Activated naive CD4-positive, alpha-beta T cell (primary cell): ENCODE measurements around the gene DCC.

Experiments
- DNase-seq, 4 experiments: peaks; one replicate each; lab custom pipeline; 2025; lab: John Stamatoyannopoulos, UW

Gene DCC, protein sequence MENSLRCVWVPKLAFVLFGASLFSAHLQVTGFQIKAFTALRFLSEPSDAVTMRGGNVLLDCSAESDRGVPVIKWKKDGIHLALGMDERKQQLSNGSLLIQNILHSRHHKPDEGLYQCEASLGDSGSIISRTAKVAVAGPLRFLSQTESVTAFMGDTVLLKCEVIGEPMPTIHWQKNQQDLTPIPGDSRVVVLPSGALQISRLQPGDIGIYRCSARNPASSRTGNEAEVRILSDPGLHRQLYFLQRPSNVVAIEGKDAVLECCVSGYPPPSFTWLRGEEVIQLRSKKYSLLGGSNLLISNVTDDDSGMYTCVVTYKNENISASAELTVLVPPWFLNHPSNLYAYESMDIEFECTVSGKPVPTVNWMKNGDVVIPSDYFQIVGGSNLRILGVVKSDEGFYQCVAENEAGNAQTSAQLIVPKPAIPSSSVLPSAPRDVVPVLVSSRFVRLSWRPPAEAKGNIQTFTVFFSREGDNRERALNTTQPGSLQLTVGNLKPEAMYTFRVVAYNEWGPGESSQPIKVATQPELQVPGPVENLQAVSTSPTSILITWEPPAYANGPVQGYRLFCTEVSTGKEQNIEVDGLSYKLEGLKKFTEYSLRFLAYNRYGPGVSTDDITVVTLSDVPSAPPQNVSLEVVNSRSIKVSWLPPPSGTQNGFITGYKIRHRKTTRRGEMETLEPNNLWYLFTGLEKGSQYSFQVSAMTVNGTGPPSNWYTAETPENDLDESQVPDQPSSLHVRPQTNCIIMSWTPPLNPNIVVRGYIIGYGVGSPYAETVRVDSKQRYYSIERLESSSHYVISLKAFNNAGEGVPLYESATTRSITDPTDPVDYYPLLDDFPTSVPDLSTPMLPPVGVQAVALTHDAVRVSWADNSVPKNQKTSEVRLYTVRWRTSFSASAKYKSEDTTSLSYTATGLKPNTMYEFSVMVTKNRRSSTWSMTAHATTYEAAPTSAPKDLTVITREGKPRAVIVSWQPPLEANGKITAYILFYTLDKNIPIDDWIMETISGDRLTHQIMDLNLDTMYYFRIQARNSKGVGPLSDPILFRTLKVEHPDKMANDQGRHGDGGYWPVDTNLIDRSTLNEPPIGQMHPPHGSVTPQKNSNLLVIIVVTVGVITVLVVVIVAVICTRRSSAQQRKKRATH (N-terminal part only)

DNA sequence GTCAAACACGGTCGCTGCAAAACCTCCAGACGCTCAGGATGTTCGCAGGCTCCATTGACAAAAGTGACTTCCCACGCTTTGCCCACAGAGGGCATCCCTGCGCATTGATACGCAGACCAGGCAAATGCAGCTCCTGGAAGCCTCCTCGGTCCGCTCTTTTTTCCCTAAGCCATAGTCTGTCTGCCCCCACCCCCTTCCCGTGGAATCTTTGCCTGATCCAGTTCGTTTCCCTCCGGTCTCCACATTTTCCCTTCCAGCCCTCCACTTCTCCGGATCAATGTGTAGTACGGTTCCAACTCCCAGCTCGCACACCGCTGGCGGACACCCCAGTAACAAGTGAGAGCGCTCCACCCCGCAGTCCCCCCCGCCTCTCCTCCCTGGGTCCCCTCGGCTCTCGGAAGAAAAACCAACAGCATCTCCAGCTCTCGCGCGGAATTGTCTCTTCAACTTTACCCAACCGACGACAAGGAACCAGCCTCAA, at the start of gene DCC:
Gene DCC (plus strand): TSS at position 307 of the 481 bp plus-strand sequence. CDS start 591 bp downstream, outside the sequence.
- DNase-seq = no peak

DNA sequence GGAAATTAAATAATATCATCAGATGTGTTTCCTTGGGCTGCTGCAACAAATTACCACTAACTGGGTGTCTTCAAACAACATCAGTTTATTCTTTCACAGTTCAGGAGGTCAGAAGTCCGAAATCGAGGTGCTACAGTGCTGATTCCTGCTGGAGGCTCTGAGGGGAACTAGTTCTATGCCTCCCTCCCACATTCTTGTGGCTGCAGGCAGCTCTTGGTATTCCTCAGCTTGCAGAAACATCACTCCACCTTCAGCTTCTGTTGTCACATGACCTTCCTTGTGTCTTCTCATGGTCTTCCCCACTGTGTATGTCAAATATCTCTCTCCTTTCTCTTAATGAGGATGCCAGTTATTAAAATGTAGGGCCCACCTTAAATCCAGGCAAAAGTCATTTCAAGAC, 29.3 kb upstream of the DCC start:
- DNase-seq = no peak

DNA sequence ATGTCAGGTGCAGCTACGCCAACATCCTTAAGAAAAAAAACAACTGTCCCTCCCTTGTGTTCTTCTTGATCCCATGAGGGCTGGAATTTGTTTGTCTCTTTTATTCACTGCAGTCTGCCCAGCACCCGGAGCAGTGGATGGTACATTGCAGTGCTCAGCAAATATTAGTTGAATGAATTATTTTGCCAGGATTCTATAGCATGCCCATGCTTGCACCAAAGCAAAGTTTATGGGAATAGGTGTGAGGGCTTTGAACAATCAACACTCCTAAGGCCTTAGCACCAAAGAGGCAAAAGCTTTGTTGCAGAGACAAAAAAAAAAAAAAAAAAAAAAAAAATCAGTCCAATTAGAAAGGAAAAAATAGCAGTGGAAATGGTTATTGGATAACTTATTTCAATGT, 28.7 kb upstream of the DCC start:
- no peak for DNase-seq

DNA sequence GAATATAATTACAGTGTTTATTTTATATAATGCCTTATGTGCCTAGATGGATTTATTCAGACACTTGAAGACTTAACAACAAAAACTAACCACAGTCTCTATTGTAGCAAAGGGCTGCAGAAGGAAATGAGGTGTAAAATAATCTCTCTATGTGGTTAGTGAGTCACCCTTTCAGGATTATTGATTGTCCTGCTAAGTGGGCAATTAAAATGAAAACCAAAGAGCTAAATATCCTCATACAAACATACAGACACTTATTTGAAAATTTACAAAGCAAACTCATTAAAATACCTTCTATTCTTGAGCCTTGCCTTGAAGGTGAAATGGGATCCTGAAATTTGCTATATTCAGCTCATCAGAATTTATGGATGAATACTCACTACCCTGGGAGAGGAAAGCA, 27.7 kb upstream of the DCC start:
- DNase-seq = no peak

DNA sequence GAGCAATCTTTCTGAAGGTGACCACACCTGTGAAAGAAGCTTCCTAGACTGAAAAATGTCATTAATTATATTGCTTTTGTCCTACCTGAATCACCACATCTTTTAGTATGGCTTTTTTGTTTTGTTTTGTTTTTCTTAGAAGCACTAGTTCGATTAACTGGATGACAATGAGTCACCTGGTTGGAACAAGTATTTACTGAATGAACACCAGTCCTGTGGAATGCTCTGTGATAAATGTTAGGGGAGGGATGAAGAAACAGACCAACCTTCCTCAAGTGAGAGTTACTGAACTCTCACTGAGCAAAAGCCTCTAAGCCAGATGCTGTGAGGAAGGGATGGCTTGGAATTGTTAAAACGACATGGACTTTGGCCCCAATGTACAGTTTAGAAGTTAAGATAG, 26.8 kb upstream of the DCC start:
- DNase-seq = no peak

DNA sequence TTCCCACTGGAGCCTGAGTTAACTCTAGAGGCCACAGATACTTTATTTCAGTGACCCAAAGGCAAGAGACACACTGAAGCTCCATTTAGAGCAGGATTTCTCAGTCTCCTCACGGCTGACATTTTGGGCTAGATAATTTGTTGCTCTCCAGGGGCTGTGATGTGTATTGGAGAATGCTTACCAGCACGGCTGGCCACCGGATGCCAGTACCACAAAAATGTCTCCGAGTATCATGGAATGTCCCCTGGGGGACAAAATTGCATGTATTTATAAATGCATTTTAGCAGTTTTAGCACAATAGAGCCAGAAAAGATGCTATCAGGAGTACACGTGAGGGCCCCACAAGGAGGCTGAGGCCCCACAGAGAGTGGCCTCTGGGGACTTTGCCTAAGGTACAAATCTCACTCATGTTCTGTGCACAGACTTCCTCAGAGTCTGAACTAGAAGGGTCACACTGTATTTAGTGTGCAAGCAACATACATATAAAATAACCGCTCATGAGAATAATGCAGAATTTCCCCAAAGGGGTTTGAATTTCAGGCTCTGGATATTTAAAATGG, 20.5 kb upstream of the DCC start:
- no peak for DNase-seq

DNA sequence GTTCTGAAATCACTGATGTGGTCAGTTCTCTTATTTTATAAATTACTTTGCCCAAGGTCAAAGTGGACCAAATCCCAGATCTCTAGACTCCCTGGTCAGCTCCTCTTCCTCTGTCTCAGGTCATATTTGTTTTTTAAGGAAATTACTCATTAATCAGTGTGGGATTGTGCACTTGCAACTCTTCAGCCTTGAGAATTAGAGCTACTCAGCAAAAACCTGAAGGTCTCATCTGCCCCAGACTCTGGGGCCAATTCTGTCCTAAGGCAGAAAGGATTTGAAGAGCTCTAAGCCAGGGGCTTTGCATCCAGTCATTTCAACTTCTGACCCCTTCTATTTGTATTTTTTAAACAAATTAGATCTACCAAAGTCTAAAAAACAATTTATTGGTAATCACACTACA, 17.7 kb upstream of the DCC start:
- no peak for DNase-seq

DNA sequence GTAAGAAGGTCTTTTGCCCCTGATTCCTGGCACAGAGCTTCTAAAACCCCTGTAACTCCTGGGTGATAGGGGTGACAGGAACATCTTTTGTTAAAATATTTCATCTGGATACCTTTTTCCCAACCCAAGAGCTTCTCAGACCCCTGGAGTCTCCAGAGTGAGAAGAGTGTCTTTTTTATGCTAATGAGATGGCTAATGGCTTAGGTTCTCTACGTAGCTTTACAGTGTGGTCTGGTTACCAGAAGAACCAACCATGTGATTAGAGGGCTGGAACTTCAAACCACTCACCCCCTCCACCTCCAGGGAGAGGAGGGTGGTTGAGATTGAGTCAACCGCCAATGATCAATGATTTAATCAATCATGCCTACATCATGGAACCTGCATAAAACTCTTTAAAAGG, 16.2 kb upstream of the DCC start:
- DNase-seq = no peak

DNA sequence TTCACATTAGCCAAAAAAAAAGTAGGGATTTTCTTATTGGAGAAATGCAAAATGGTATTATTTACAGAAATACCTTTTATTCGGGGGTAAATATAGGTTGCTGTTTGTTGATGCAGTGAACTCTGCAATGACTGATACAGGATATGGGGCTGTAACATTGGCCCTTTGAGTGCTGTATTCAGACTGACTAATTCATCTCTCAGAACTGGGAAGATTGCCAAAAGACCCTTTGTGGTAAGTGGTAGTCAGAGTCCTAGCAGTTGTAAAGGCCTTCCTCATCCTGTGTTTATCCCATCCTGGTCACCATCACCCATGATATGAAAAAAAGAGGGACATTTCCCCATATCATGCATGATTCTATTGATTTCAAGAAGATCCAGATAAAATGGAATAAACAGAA, 14.0 kb upstream of the DCC start:
- DNase-seq = no peak

DNA sequence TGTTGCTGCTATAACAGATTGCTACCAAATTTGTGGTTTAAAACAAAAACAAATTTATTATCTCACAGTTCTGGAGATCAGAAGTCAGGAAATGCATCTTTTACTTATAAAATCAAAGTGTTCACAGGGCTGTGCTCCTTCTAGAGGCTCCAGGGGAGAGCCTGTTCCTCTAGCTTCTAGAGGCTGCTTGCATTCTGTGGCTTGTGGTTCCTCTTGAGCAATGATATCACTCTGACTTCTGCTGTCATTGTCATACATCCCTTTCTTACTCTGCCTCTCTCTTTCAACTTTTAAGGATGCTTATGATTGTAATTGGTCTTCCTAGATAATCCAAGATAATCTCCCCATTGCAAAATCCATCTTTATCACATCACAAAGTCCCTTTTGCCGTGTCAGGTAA, 6.1 kb upstream of the DCC start:
- DNase-seq = no peak

DNA sequence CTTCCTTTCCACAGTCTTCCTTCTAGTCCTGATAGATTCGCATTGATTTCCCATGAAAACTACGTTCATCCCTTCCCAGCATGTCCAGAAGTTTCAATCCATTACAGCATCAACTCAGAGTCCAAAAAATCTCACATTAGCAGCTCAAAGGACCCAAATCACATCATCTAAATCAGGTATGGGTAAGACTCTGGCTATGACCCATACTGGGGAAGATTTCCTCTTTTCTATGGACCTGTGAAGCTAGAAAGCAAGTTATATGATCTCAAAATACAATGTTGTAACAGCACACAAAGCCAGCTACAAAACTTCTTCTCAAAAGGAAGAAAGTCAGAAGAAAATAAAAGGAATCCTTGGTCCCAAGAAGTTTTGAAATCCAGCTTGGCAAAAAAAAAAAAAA, 5.7 kb upstream of the DCC start:
- DNase-seq = no peak

DNA sequence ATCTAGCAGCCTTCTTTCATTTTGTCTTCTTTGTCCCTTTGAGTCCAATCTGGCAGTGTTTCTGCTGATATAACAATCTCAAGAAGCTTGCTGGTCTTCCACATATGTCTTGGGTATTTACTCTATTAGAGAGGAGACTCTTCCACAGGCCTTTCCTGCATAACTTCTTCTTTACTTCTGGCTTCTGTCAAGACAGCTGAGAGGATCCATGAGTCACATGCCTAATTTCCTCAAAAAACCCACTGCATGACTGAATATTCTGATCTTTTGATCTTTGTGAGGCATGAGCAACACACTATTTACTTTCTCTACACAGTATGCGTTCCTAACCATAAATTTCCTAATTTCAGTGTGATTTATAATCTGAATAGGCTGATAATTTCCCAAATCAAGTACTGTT, 5.1 kb upstream of the DCC start:
- no peak for DNase-seq

DNA sequence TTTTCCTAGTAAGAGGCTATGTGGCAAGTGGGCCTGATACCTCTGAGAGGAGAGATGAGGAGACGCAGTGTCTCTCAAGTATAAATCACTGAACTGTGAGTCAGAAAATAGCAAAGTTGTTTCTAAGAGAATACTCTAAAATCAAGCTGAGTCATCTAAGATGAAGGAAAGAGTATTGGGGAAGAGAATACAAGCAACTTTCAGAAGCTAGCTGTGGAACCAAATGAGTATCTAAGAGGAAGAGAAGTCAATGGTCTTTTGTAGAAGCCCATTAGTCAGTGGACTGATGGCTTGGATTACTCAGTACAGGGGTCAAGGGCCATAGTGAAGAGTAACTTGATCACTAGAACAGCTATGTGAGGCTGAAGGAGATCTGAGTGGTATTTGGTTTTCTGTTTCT, 2.7 kb upstream of the DCC start:
- no peak for DNase-seq

DNA sequence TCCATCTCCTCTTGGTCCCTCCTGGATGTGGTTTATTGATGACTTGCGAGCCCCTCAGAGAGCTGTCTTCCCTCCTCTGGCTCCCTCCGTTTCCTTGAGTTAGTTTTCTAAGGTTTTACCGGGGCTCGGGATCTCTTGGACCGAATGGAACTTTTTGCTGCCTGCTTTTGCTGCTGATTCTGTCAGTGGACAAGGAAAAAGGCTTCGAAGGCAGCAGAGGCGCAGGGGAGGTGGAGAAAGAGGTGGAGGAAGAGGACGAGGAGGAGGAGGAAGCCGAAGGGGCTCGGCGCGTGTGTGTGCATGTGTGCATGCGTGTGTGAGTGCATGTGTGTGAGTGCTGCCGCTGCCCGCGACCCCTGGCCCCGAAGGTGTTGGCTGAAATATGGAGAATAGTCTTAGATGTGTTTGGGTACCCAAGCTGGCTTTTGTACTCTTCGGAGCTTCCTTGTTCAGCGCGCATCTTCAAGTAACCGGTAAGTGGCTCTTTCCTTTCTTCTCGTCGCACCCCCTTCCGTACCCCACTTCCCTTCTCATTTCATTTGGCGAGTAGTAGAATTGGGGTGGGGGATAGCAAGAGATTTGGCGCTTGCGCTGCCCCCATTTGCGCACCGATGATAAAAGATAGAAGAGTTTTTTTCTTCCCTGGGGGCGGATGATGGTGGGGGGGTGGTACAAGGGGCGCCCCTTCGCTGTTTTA, 557 bp downstream of the DCC start:
- no peak for DNase-seq

DNA sequence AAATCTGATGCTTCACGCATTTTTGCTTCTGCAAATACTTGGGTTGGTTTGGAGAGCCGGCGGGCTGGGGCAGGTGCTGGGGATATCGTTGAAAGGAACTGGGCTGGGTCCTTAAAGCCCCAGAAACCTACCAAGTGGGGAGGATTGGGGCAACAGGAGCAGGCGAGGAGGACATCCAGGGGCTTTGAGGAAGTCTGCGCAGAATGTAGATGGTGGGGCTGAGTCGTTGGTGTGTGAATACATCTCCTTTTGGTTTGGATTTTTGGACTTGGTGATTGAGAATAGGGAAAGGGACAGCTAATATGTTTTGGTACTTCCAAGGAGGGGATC, 1.1 kb downstream of the DCC start:
- DNase-seq = no peak

DNA sequence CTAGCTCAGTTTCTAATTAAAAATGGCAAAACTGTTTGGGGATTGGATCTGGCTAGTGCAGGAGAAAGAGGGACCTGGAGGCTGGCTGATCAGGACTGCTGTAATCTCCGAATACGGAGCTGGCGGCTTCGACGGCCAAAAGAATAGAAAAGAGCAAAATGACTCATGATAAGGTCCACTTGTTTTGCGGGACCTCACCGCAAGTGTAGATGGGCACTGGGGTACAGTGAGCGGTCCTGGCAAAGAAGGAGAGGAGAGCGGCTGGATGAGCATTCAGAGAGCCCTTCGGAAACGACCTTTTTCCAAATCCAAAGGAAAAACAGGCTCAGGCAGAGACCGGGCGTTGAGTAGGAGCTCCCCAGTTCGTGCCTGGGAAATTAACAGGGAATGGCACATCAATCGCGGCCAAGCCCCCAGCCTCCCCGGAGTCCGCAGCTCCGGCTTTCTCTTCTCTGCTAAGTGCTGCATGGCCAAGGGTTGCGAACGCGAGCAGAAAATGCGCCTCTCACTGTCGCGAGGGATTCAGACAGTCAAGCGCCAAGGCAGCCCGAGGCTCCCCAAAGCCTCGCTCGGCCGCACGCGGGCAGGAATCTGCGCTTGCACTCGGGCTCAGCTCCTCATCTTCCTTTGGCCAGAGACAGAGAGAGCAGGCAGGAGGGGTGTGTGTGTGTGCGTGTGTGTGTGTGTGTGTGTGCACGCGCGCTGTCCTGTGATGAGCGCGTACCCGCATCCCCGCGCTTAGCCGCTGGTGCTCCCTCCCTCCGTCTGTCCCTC, 1.8 kb downstream of the DCC start:
- no peak for DNase-seq

DNA sequence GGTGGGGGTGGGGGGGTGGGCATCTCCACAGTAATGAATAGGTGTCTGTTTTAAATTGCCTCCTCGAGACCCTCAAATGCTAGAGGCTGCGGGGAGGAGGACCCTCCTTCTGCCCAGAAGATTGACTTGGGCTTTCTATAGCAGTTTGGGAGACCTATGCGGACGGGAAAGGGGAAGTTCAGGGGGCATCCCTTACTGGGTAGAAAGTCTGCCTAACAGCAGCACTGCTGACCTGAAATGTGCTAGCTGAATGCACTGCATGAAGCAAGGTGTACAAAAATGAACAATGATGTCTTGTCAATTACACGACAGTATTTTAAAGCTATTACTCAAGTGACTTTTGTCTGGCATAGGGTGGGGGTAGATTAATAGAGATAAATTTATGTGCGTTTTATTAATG, 2.5 kb downstream of the DCC start:
- no peak for DNase-seq

DNA sequence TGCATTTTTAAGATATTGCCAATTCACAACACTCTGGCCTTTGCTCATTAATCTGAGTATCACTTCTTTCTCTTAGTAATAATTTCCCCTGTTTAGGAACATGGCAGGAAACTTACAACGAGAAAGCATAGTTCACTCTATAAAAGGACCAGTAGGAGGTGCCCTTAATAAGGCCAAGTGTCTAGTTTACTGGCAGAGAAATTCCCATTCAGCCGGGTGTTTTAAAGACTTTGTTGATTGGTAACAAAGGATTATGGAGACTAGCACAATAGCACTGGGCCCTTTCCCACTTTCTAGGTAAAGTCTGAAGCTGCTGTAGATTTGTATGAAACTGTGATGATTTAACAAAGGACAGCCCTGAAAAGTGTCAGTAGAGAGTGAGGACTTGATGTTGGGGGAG, 3.1 kb downstream of the DCC start:
- DNase-seq = no peak

DNA sequence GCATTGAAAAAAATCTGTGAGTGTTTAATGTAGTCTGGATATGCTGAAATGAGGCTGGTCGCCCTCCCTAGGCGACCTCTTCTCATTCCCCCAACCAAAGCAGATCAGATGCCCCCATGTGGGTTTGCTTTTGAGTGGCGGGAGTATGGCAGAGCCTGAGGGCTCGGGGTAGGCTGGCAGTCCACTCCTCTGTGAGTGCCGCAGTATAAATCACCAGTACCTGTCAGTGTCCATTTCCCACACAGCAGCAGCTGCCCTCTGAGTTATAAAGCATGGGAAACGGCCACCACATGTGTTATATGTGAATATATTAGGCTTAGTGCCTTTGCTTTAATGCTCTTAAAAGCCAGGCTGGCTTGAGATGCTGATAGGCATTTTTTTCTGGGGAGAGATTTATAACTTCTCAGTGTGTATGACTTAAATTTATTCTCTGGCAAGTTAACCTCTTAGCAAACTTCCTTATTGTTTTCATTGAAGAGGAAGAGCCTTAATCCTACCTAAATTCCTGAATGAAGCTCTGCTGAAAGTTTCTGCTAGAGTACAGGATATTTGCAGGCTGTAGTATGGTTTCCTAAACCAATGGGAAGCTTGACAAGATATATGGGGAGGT, 3.8 kb downstream of the DCC start:
- DNase-seq = no peak

DNA sequence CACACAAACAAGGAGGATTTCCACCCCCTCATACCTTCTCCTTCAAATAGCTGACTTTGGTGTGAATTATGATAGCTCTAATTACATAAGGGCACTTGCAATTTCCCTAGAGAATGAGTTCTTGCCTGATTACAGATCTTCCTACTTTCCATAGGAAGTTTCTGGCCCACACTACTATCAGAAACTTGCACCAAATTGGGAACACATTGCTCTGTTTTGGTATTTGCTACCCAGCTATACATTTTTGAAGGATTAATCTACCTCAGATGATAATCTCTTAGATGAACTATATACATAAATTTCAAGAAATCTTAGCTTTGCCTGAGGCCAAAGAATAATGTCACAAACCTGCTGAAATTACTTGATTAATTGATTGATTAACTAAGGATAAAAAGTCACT, 4.9 kb downstream of the DCC start:
- no peak for DNase-seq

DNA sequence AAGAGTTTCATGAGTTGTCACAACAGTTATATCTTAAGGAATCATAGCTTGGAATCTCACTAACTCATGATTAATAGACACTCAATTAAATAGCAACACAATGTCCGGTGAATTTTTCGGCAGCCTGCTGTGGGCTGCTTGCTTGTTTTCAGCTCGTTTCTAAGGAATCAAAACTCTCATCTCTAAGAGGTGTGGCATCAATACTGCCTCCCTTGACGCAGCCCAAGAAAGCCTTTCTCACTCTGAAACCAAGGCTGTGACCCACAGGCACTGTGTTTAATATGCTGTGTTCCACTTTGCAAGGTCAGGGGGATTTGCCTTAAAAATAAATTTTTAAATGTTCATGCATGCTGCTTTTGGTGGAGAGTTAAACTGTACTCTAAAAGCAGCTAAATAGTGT, 5.4 kb downstream of the DCC start:
- no peak for DNase-seq
